ENCODE results near the gene AIFM2.
"Not testable (repeated sequence)": the region's sequence is repeated elsewhere in the genome, so short reads cannot be mapped to it uniquely, and the experiment has no call there.

The AIFM2 gene

GRCh38 chr10:70121281-70121949 lies 11.2 kb downstream of the AIFM2 start:
- DNase-seq (ENCODE audit: low read depth): no peak

- DNase-seq (ENCODE audit: low read depth): no peak
Measured at GRCh38 chr10:70120417-70120816, 12.2 kb downstream of the AIFM2 start.

GRCh38 chr10:70119623-70120022 lies 13.0 kb downstream of the AIFM2 start:
- no peak for DNase-seq (ENCODE audit: low read depth)

- DNase-seq (ENCODE audit: low read depth): no peak
Measured at GRCh38 chr10:70119197-70119596, 13.4 kb downstream of the AIFM2 start.

- no peak for DNase-seq (ENCODE audit: low read depth)
Measured at GRCh38 chr10:70118196-70118595, 14.4 kb downstream of the AIFM2 start.

GRCh38 chr10:70117646-70118045 lies 15.0 kb downstream of the AIFM2 start:
- no peak for DNase-seq (ENCODE audit: low read depth)

GRCh38 chr10:70115948-70116682 lies 16.5 kb downstream of the AIFM2 start:
- DNase-seq (ENCODE audit: low read depth): no peak

GRCh38 chr10:70114902-70115301 lies 17.7 kb downstream of the AIFM2 start:
- DNase-seq (ENCODE audit: low read depth): no peak

GRCh38 chr10:70112071-70112470 lies 20.6 kb downstream of the AIFM2 start:
- no peak for DNase-seq (ENCODE audit: low read depth)

GRCh38 chr10:70111496-70111895 lies 21.1 kb downstream of the AIFM2 start:
- no peak for DNase-seq (ENCODE audit: low read depth)

GRCh38 chr10:70109064-70109729 lies 23.4 kb downstream of the AIFM2 start:
- DNase-seq (ENCODE audit: low read depth): no peak

GRCh38 chr10:70106958-70107791 lies 25.4 kb downstream of the AIFM2 start:
- DNase-seq (ENCODE audit: low read depth): no peak

- no peak for DNase-seq (ENCODE audit: low read depth)
Measured at GRCh38 chr10:70101668-70102067, 31.0 kb downstream of the AIFM2 start.

- DNase-seq (ENCODE audit: low read depth): not testable (repeated sequence)
Measured at GRCh38 chr10:70101068-70101562, 31.5 kb downstream of the AIFM2 start.

- no peak for DNase-seq (ENCODE audit: low read depth)
Measured at GRCh38 chr10:70098271-70098670, 34.4 kb downstream of the AIFM2 start.

- no peak for DNase-seq (ENCODE audit: low read depth)
Measured at GRCh38 chr10:70097459-70097858, 35.2 kb downstream of the AIFM2 start.

GRCh38 chr10:70096705-70097420 lies 35.8 kb downstream of the AIFM2 start:
- DNase-seq (ENCODE audit: low read depth): no peak

- no peak for DNase-seq (ENCODE audit: low read depth)
Measured at GRCh38 chr10:70096016-70096704, 36.5 kb downstream of the AIFM2 start.

- no peak for DNase-seq (ENCODE audit: low read depth)
Measured at GRCh38 chr10:70094250-70094649, 38.4 kb downstream of the AIFM2 start.

GRCh38 chr10:70093335-70093944 lies 39.2 kb downstream of the AIFM2 start:
- DNase-seq (ENCODE audit: low read depth): no peak

GRCh38 chr10:70092389-70092718 lies 40.3 kb downstream of the AIFM2 start:
- DNase-seq (ENCODE audit: low read depth): no peak
